K562 (cell line): ENCODE measurements around the gene SH3GLB2. TPM values are rescaled to one million over a fixed set of nuclear protein-coding genes. Genes with fewer than 3 reads are reported as not detected.

Source experiments
- ATAC-seq: fragments of 200-7000 bp; cut with Tn5 transposase; 3 replicates; pipeline ENCODE4 v1.9.1; 2020; ENCODE audit warnings: moderate library complexity
- BruUV-seq: library from RNA; stranded (reverse); fragments of 400-500 nt; replicated peaks from 2 replicates; lab custom pipeline; 2021; lab: Mats Ljungman, UMichigan
- CTCF ChIA-PET: fragments of 300-600 bp; formaldehyde crosslinking; extraction: SDS; loops from one replicate; lab custom pipeline; 2021; ENCODE audit warnings: low intra/inter-chr PET ratio; lab: Yijun Ruan, JAX
- POLR2A ChIA-PET: fragments of 300-600, 350-650 bp; sonication (Branson Sonifier 250); formaldehyde crosslinking; extraction: SDS; loops from one replicate; lab custom pipeline; 2021; ENCODE audit warnings: antibody characterized with exemption, inconsistent platforms; lab: Yijun Ruan, JAX
- DNase-seq, 4 experiments: peaks; one replicate each; pipeline versions ENCODE4 v3.0.0 to v3.0.0-alpha.2; 2011 to 2018; ENCODE audit warnings: low spot score in 3 of 4, mixed read lengths in 3 of 4; ENCODE audit errors: extremely low read depth in 1 of 4
- FAIRE-seq: peaks from 2 replicates; lab custom pipeline; 2011; peaks lifted over from hg19 to GRCh38; lab: Jason Lieb, UNC
- H2AFZ ChIP-seq: 2 replicates; pipeline ENCODE4 v1.6.0; 2011; ENCODE audit warnings: low read depth, low read length, control low read depth, inconsistent platforms
- H3K27ac ChIP-seq: fragments of 200-600 bp; 3 replicates; pipeline ENCODE4 v1.8.0; 2011; ENCODE audit warnings: low read depth, mild to moderate bottlenecking, control low read depth, inconsistent platforms, low read length, moderate library complexity, mixed read lengths; ENCODE audit errors: extremely low read depth
- H3K27me3 ChIP-seq, 2 experiments: fragments of 300-600 bp in 1 of 2; 2 replicates in 1 of 2; 3 replicates in 1 of 2; pipeline versions ENCODE4 v1.6.0 to v1.8.0; 2011; ENCODE audit warnings: inconsistent platforms in 2 of 2, low read length in 2 of 2, mild to moderate bottlenecking in 1 of 2, mixed read lengths in 1 of 2, moderate library complexity in 1 of 2; ENCODE audit not compliant: control insufficient read depth in 2 of 2, insufficient read depth in 2 of 2
- H3K36me3 ChIP-seq: fragments of 300-600 bp; 3 replicates; pipeline ENCODE4 v1.8.0; 2011; ENCODE audit warnings: mild to moderate bottlenecking, low read length, inconsistent platforms; ENCODE audit not compliant: control insufficient read depth, insufficient read depth
- H3K4me1 ChIP-seq, 2 experiments: fragments of 200-600 bp in 1 of 2; replicated peaks in 1 of 2; 2 replicates in 1 of 2; 3 replicates in 1 of 2; pipeline versions ENCODE4 v1.5.1 to v1.8.0; 2011; ENCODE audit warnings: inconsistent platforms in 2 of 2, low read length in 2 of 2, mild to moderate bottlenecking in 1 of 2, mixed read lengths in 1 of 2, moderate library complexity in 1 of 2; ENCODE audit not compliant: control insufficient read depth in 2 of 2, insufficient read depth in 2 of 2
- H3K4me2 ChIP-seq: 2 replicates; pipeline ENCODE4 v1.6.1; 2011; ENCODE audit warnings: low read length, control low read depth, inconsistent platforms, mixed read lengths; ENCODE audit not compliant: insufficient read depth
- H3K4me3 ChIP-seq: fragments of 200-600 bp; sonication (generic), shearing (Covaris generic); 2 replicates; pipeline ENCODE4 v1.5.1; 2016; ENCODE audit warnings: control low read depth, inconsistent platforms
- H3K79me2 ChIP-seq: fragments of 200-600 bp; 3 replicates; pipeline ENCODE4 v1.8.0; 2011; ENCODE audit warnings: low read length, inconsistent platforms; ENCODE audit not compliant: control insufficient read depth, insufficient read depth
- H3K9ac ChIP-seq, 2 experiments: 2 replicates each; pipeline versions ENCODE4 v1.6.0 to v1.6.1; 2011; ENCODE audit warnings: low read depth in 2 of 2, low read length in 2 of 2, control low read depth in 1 of 2, inconsistent platforms in 1 of 2, mild to moderate bottlenecking in 1 of 2, mixed read lengths in 1 of 2; ENCODE audit not compliant: insufficient read depth in 1 of 2
- H3K9me1 ChIP-seq: one replicate; pipeline ENCODE4 v1.6.0; 2011; ENCODE audit warnings: inconsistent platforms, mild to moderate bottlenecking, low read length, moderate library complexity; ENCODE audit not compliant: control insufficient read depth, insufficient read depth
- H3K9me3 ChIP-seq: replicated peaks from 2 replicates; pipeline ENCODE4 v1.5.1; 2011; ENCODE audit warnings: low read depth, low read length, inconsistent platforms; ENCODE audit not compliant: control insufficient read depth, insufficient read depth
- H4K20me1 ChIP-seq: replicated peaks from 2 replicates; pipeline ENCODE4 v1.6.1; 2011; ENCODE audit warnings: low read length, inconsistent platforms, mixed read lengths; ENCODE audit not compliant: control insufficient read depth, insufficient read depth
- ETS2 ChIP-seq: IDR thresholded peaks from 2 replicates; pipeline ENCODE4 v1.6.1; 2016; ENCODE audit warnings: borderline replicate concordance, missing genetic modification characterization, mild to moderate bottlenecking, moderate library complexity, missing compliant biosample characterization; ENCODE audit not compliant: poor library complexity, severe bottlenecking
- HDAC8 ChIP-seq: fragments of 450-650 bp; IDR thresholded peaks from 2 replicates; pipeline ENCODE4 v1.6.1; 2016; ENCODE audit warnings: mild to moderate bottlenecking, missing genetic modification characterization, moderate library complexity, missing compliant biosample characterization
- JUNB ChIP-seq: fragments of 450-650 bp; formaldehyde crosslinking; conservative IDR thresholded peaks from 2 replicates; pipeline ENCODE4 v1.4.0; 2020; ENCODE audit warnings: mild to moderate bottlenecking
- LEF1 ChIP-seq: fragments of 450-650 bp; IDR thresholded peaks from 2 replicates; pipeline ENCODE4 v1.6.1; 2016; ENCODE audit warnings: mild to moderate bottlenecking
- MCM5 ChIP-seq: fragments of 450-650 bp; IDR thresholded peaks from 2 replicates; pipeline ENCODE4 v1.6.1; 2016; ENCODE audit warnings: low read depth
- MCM7 ChIP-seq, 2 experiments: fragments of 450-650 bp; IDR thresholded peaks; 2 replicates each; pipeline ENCODE4 v1.6.1; 2016 to 2018
- NR1H2 ChIP-seq: sonication (generic); formaldehyde crosslinking; IDR thresholded peaks from 2 replicates; pipeline ENCODE4 v1.4.0; 2020; ENCODE audit warnings: mild to moderate bottlenecking, missing genetic modification reagents
- RBFOX2 ChIP-seq: fragments of 200-400 bp; formaldehyde crosslinking; IDR thresholded peaks from 2 replicates; pipeline ENCODE4 v1.6.1; 2017; ENCODE audit warnings: low read depth, mild to moderate bottlenecking, low read length, moderate library complexity
- SOX6 ChIP-seq: fragments of 450-650 bp; IDR thresholded peaks from 2 replicates; pipeline ENCODE4 v1.6.1; 2014; ENCODE audit warnings: mild to moderate bottlenecking
- TAF15 ChIP-seq: fragments of 200-400 bp; formaldehyde crosslinking; IDR thresholded peaks from 2 replicates; pipeline ENCODE4 v1.6.1; 2017; ENCODE audit warnings: mild to moderate bottlenecking, low read depth, low read length, moderate library complexity
- ZNF124 ChIP-seq: sonication (generic); formaldehyde crosslinking; IDR thresholded peaks from 2 replicates; pipeline ENCODE4 v1.8.1; 2022; ENCODE audit warnings: missing genetic modification reagents
- ZNF197 ChIP-seq: fragments of 200-800 bp; sonication (Bioruptor generic); IDR thresholded peaks from 2 replicates; pipeline ENCODE4 v1.6.1; 2016; ENCODE audit warnings: low read depth, missing genetic modification characterization, missing compliant biosample characterization
- ZSCAN29 ChIP-seq: fragments of 450-650 bp; IDR thresholded peaks from 2 replicates; pipeline ENCODE4 v1.6.1; 2017
- WGBS: fragments of 100-300 bp; shearing (Covaris generic); methylation state at CpG from one replicate; pipeline ENCODE4 v1.1.6; 2016; ENCODE audit warnings: low coverage, mixed read lengths; ENCODE audit not compliant: insufficient coverage; ENCODE audit errors: missing lambda C conversion rate; 5-methylcytosine and 5-hydroxymethylcytosine counted together
- in situ Hi-C: fragments of 300-500 bp; cut with MboI; formaldehyde crosslinking; loops from 4 replicates; pipeline ENCODE4 v1.15.0; 2018; ENCODE audit warnings: inconsistent platforms, mixed read lengths
- intact Hi-C: fragments of 100-400 bp; cut with micrococcal nuclease; formaldehyde crosslinking; loops from 2 replicates; pipeline ENCODE4 v1.14.2; 2022
- polyA plus RNA-seq, 8 experiments: library from polyadenylated mRNA; depleted of rRNA in 4 of 8; stranded (reverse) in 5 of 8; unstranded in 3 of 8; fragments of >200 nt; fragmentation: Nextera tagmentation in 2 of 8; fragmentation: Illumina TruSeq in 1 of 8; extraction: Ambion mirVana in 2 of 8; extraction: Trizol in 1 of 8; gene quantifications; 2 replicates each; pipeline versions ENCODE4 v1.2.1 to v1.2.3, GENCODE V29; 2011 to 2014; ENCODE audit warnings: inconsistent platforms in 1 of 8, missing spikeins in 1 of 8
- total RNA-seq, 7 experiments: library from RNA; depleted of rRNA in 6 of 7; stranded (reverse); fragments of >200 nt in 6 of 7; fragmentation: Illumina TruSeq in 2 of 7; extraction: Trizol in 2 of 7; gene quantifications; 2 replicates each; pipeline versions ENCODE4 v1.2.1 to v1.2.3, GENCODE V29; 2011 to 2021; ENCODE audit warnings: low replicate concordance in 1 of 7
- TF ChIP-seq, protein P1 (sequence below): sonication (generic); formaldehyde crosslinking; IDR thresholded peaks from 2 replicates; pipeline ENCODE4 v1.8.1; 2023; ENCODE audit warnings: mild to moderate bottlenecking, missing genetic modification reagents
- TF ChIP-seq, protein P2 (sequence below): fragments of 200-800 bp; sonication (Bioruptor generic); IDR thresholded peaks from 2 replicates; pipeline ENCODE4 v1.6.1; 2017; ENCODE audit warnings: missing genetic modification characterization, missing compliant biosample characterization
- TF ChIP-seq, protein P3 (sequence below): fragments of 250-450 bp; sonication (Bioruptor Pico); IDR thresholded peaks from 2 replicates; pipeline ENCODE4 v1.9.0; 2021; ENCODE audit warnings: mild to moderate bottlenecking

SH3GLB2 gene
- total and polyA plus RNA-seq, 9 of the 15 experiments (the other 6 are each of a cell fraction or from before 2014, with no cell fraction given): 0.20 to 118 (median 58.8) TPM

DNA sequence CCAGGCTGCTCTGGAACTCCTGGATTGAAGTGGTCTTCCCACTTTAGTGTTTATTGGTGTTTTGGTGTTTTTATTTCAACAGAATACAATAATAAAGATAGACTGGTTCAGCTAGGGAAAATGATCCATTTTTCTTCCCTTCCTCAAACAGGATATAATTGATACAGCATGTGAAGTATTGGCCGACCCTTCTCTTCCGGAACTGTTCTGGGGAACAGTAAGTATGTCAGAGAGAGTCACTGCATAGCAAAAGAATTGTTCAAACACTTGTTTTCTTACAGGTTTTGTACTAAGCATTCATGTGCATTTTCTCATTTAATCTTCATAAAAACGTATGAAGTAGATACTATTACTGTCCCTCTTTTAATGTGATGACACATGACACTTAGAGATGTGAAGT is 49.0 kb downstream of the SH3GLB2 start:
- in situ Hi-C loops: no loop called here
- H3K4me1 ChIP-seq: no peaks in the 10 kb centered on the region
- no peak for DNase-seq
- no peak overlapping the region for H3K4me2 ChIP-seq
- FAIRE-seq: no peak
- CTCF ChIA-PET: no interaction called here
- H3K27me3 ChIP-seq: no peaks in the 10 kb centered on the region
- H3K36me3 ChIP-seq: peaks cover 91% of the 10 kb centered on the region
- TF ChIP-seq LEF1 (no peak), SOX6 (no peak), ZSCAN29 (no peak), JUNB (CRISPR knock-in tag) (no peak), TAF15 (no peak)
- TF ChIP-seq, protein P1, sequence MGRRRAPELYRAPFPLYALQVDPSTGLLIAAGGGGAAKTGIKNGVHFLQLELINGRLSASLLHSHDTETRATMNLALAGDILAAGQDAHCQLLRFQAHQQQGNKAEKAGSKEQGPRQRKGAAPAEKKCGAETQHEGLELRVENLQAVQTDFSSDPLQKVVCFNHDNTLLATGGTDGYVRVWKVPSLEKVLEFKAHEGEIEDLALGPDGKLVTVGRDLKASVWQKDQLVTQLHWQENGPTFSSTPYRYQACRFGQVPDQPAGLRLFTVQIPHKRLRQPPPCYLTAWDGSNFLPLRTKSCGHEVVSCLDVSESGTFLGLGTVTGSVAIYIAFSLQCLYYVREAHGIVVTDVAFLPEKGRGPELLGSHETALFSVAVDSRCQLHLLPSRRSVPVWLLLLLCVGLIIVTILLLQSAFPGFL: no peak
- TF ChIP-seq, all 486 proteins: peak for 0
- POLR2A ChIA-PET: no interaction called here
- WGBS: 76% methylated on average over 3 of the region's 3 CpGs
- Histone ChIP-seq H3K9ac (no peak overlapping the region), H3K79me2 (no peaks in the 10 kb centered on the region), H2AFZ (no peak overlapping the region), H4K20me1 (no peaks in the 10 kb centered on the region), H3K4me3 (no peak overlapping the region), H3K9me3 (no peaks in the 10 kb centered on the region), H3K9me1 (no peaks in the 10 kb centered on the region), H3K27ac (no peak overlapping the region)
- no peak for ATAC-seq
- intact Hi-C loops: no loop called here
- BruUV-seq: no TSS peak

DNA sequence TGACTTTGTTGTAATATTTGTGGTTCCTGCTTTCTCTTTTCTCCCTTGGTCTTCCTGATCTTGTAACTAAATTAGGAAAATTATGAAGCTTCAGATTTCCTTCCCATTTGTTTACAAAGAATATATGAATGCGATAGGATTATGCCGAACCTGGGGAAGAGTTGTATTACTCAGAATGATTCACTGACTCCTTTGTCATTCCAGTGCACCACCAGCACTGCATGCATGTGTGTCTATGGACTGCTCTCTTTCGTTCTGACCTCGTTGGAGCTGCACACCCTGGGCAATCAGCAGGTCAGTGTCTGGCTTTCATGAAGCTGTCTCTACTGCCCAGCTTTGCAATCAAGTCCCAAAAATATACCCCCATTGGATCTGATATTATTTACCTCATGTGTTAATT is 55.2 kb downstream of the SH3GLB2 start:
- POLR2A ChIA-PET: interaction anchor here (0.6 to 0.7 kb wide), 2 partner anchors 37 to 971 kb away, joined by 3 read pairs; no protein-coding TSS in a partner anchor
- TF ChIP-seq ZNF124 (CRISPR knock-in tag) (no peak), MCM7 (IDR thresholded peaks at IDR 0.05) (no peak), RBFOX2 (no peak), ZNF197 (CRISPR knock-in tag) (no peak), NR1H2 (CRISPR knock-in tag) (no peak), ETS2 (tag) (no peak), HDAC8 (tag) (no peak), MCM5 (no peak)
- TF ChIP-seq, protein P2, sequence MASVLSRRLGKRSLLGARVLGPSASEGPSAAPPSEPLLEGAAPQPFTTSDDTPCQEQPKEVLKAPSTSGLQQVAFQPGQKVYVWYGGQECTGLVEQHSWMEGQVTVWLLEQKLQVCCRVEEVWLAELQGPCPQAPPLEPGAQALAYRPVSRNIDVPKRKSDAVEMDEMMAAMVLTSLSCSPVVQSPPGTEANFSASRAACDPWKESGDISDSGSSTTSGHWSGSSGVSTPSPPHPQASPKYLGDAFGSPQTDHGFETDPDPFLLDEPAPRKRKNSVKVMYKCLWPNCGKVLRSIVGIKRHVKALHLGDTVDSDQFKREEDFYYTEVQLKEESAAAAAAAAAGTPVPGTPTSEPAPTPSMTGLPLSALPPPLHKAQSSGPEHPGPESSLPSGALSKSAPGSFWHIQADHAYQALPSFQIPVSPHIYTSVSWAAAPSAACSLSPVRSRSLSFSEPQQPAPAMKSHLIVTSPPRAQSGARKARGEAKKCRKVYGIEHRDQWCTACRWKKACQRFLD: no peak
- TF ChIP-seq, protein P3, sequence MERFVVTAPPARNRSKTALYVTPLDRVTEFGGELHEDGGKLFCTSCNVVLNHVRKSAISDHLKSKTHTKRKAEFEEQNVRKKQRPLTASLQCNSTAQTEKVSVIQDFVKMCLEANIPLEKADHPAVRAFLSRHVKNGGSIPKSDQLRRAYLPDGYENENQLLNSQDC: no peak

More for the DNA sequence above, 55.2 kb downstream of the SH3GLB2 start:
- Histone ChIP-seq H3K27me3 (no peaks in the 10 kb centered on the region), H3K79me2 (no peaks in the 10 kb centered on the region), H4K20me1 (no peaks in the 10 kb centered on the region), H3K27ac (no peak overlapping the region), H3K9me1 (no peaks in the 10 kb centered on the region), H3K4me3 (no peak overlapping the region), H3K4me2 (no peak overlapping the region), H2AFZ (no peak overlapping the region), H3K36me3 (peaks cover 96% of the 10 kb centered on the region), H3K9me3 (no peaks in the 10 kb centered on the region), H3K9ac (no peak overlapping the region), H3K4me1 (no peaks in the 10 kb centered on the region)
- in situ Hi-C loops (no loop called here), intact Hi-C loops (no loop called here)
- no peak for ATAC-seq
- BruUV-seq: no TSS peak
- FAIRE-seq: no peak
- CTCF ChIA-PET: no interaction called here
- no peak for DNase-seq
- WGBS: 93% methylated on average over 4 of the region's 4 CpGs
